GM23338 (cell line): ENCODE data around the gene RNF175. TPM values are rescaled to one million over a fixed set of nuclear protein-coding genes. Genes with fewer than 3 reads are reported as not detected.

Source experiments
- ATAC-seq: fragments of 200-7000 bp; cut with Tn5 transposase; 3 replicates; pipeline ENCODE4 v1.9.1; 2020
- DNase-seq: peaks from one replicate; pipeline ENCODE4 v3.0.0-alpha.2; 2015; ENCODE audit warnings: low spot score
- H2AFZ ChIP-seq: fragments of 200-600 bp; sonication (generic); 2 replicates; pipeline ENCODE4 v1.8.0; 2016; ENCODE audit warnings: antibody characterized with exemption, mild to moderate bottlenecking, moderate library complexity
- H3F3A ChIP-seq: fragments of 200-600 bp; sonication (generic); replicated peaks from 2 replicates; pipeline ENCODE4 v1.8.0; 2017; ENCODE audit warnings: antibody characterized with exemption, mixed run types, low read depth
- H3K27ac ChIP-seq: fragments of 200-600 bp; sonication (generic); 2 replicates; pipeline ENCODE4 v1.6.1; 2016; ENCODE audit warnings: low read depth
- H3K27me3 ChIP-seq: fragments of 200-600 bp; sonication (generic); 2 replicates; pipeline ENCODE4 v1.8.0; 2016; ENCODE audit warnings: mild to moderate bottlenecking, mixed run types, moderate library complexity; ENCODE audit not compliant: insufficient read depth
- H3K36me3 ChIP-seq: fragments of 200-600 bp; sonication (generic); 2 replicates; pipeline ENCODE4 v1.8.0; 2016; ENCODE audit warnings: mild to moderate bottlenecking; ENCODE audit not compliant: insufficient read depth
- H3K4me1 ChIP-seq: fragments of 200-600 bp; sonication (generic); 2 replicates; pipeline ENCODE4 v1.8.0; 2016; ENCODE audit warnings: mild to moderate bottlenecking, moderate library complexity; ENCODE audit not compliant: insufficient read depth
- H3K4me2 ChIP-seq: fragments of 200-600 bp; sonication (generic); 2 replicates; pipeline ENCODE4 v1.7.1; 2017; ENCODE audit warnings: mixed run types
- H3K4me3 ChIP-seq: fragments of 200-600 bp; sonication (generic); 2 replicates; pipeline ENCODE4 v1.6.1; 2016; ENCODE audit warnings: mixed run types
- H3K79me2 ChIP-seq: fragments of 200-600 bp; sonication (generic); replicated peaks from 2 replicates; pipeline ENCODE4 v1.8.0; 2017; ENCODE audit warnings: mild to moderate bottlenecking; ENCODE audit not compliant: insufficient read depth
- H3K9me2 ChIP-seq: fragments of 200-600 bp; sonication (generic); 2 replicates; pipeline ENCODE4 v1.8.0; 2017; ENCODE audit not compliant: insufficient read depth
- H4K20me1 ChIP-seq: fragments of 200-600 bp; sonication (generic); replicated peaks from 2 replicates; pipeline ENCODE4 v1.8.0; 2017; ENCODE audit warnings: mild to moderate bottlenecking; ENCODE audit not compliant: insufficient read depth
- H3K27ac Mint-ChIP-seq: 2 replicates; pipeline ENCODE4 v1.8.0; 2020; ENCODE audit warnings: inconsistent platforms, mild to moderate bottlenecking, moderate library complexity, mixed read lengths
- H3K27me3 Mint-ChIP-seq: 3 replicates; pipeline ENCODE4 v1.8.0; 2022; ENCODE audit warnings: low read depth, mild to moderate bottlenecking, moderate library complexity, mixed read lengths, inconsistent platforms; ENCODE audit not compliant: insufficient read depth, poor library complexity
- H3K36me3 Mint-ChIP-seq: 3 replicates; pipeline ENCODE4 v1.8.0; 2021; ENCODE audit warnings: low read depth, mild to moderate bottlenecking, inconsistent platforms, moderate library complexity, mixed read lengths
- H3K4me1 Mint-ChIP-seq: 3 replicates; pipeline ENCODE4 v1.8.0; 2020; ENCODE audit warnings: mild to moderate bottlenecking, inconsistent platforms, mixed read lengths
- H3K4me3 Mint-ChIP-seq: 3 replicates; pipeline ENCODE4 v1.8.0; 2021; ENCODE audit warnings: moderate library complexity, mild to moderate bottlenecking, inconsistent platforms, mixed read lengths
- H3K9me3 Mint-ChIP-seq: 3 replicates; pipeline ENCODE4 v1.8.0; 2020; ENCODE audit warnings: moderate library complexity, mild to moderate bottlenecking, inconsistent platforms, mixed read lengths
- CREB1 ChIP-seq: fragments of 250-450 bp; sonication (Bioruptor Pico); IDR thresholded peaks from 2 replicates; pipeline ENCODE4 v1.5.0; 2020; ENCODE audit warnings: low read depth, mild to moderate bottlenecking, moderate library complexity
- ETS1 ChIP-seq: IDR thresholded peaks from 2 replicates; pipeline ENCODE4 v1.6.1; 2016; ENCODE audit warnings: antibody characterized with exemption
- EZH2 ChIP-seq: fragments of 200-600 bp; sonication (generic); IDR thresholded peaks from one replicate; pipeline ENCODE4 v1.8.0; 2017; ENCODE audit warnings: antibody characterized with exemption, mild to moderate bottlenecking, low read depth; ENCODE audit not compliant: unreplicated experiment
- EZH2phosphoT487 ChIP-seq: fragments of 200-600 bp; sonication (generic); IDR thresholded peaks from one replicate; pipeline ENCODE4 v1.8.1; 2018; ENCODE audit warnings: antibody characterized with exemption; ENCODE audit not compliant: unreplicated experiment
- POLR2AphosphoS5 ChIP-seq: IDR thresholded peaks from 2 replicates; pipeline ENCODE4 v1.6.1; 2016; ENCODE audit warnings: antibody characterized with exemption, low read depth
- REST ChIP-seq: IDR thresholded peaks from one replicate; pipeline ENCODE4 v1.6.1; 2018; ENCODE audit warnings: antibody characterized with exemption; ENCODE audit not compliant: unreplicated experiment
- STAT1 ChIP-seq: IDR thresholded peaks from one replicate; pipeline ENCODE4 v1.6.1; 2016; ENCODE audit warnings: antibody characterized with exemption; ENCODE audit not compliant: unreplicated experiment
- ZNF331 ChIP-seq: fragments of 250-450 bp; sonication (Bioruptor Pico); IDR thresholded peaks from 2 replicates; pipeline ENCODE4 v1.5.0; 2020; ENCODE audit warnings: low read depth, mild to moderate bottlenecking, moderate library complexity
- polyA plus RNA-seq: library from polyadenylated mRNA; unstranded; fragments of >200 nt; fragmentation: Nextera tagmentation; extraction: Ambion mirVana; gene quantifications from 2 replicates; pipeline ENCODE4 v1.2.1, GENCODE V29; 2016
- total RNA-seq: library from RNA; depleted of rRNA; stranded (reverse); fragments of >200 nt; shearing (Covaris generic); gene quantifications from 2 replicates; pipeline ENCODE4 v1.2.3, GENCODE V29; 2014

The RNF175 gene
- total and polyA plus RNA-seq, 2 experiments from 2014 or later, result 4.7 to 4.8 TPM

GRCh38 chr4:153781280-153781679, 21.5 kb upstream of the RNF175 start:
- no peak overlapping the region for H2AFZ ChIP-seq
- H3K27ac ChIP-seq, result peak overlapping the region; percentile 55; the same call in 1 of the 2 replicates
- TF ChIP-seq STAT1 (no peak), POLR2AphosphoS5 (no peak; the same call in 1 of the 2 replicates), ZNF331 (CRISPR knock-in tag) (no peak), CREB1 (CRISPR knock-in tag) (no peak), REST (no peak)
- ATAC-seq, result peak; percentile 53
- peak; percentile 17 for DNase-seq
- no peak overlapping the region for H3K4me3 ChIP-seq
- H3K4me1 ChIP-seq, result peaks cover 36% of the 10 kb centered on the region
- H3K36me3 ChIP-seq, result peaks cover 35% of the 10 kb centered on the region; the same call in 1 of the 2 replicates
- no peaks in the 10 kb centered on the region; the same call in 2 of the 3 replicates for H3K9me3 Mint-ChIP-seq
- peaks cover 15% of the 10 kb centered on the region for H4K20me1 ChIP-seq
- peaks cover 21% of the 10 kb centered on the region for H3K79me2 ChIP-seq
- H3K4me1 Mint-ChIP-seq, result peaks cover 60% of the 10 kb centered on the region
- H3K9me2 ChIP-seq, result no peaks in the 10 kb centered on the region
- H3K4me3 Mint-ChIP-seq, result peak overlapping the region; percentile 14; the same call in 1 of the 3 replicates
- H3K27me3 ChIP-seq, result no peaks in the 10 kb centered on the region
- H3F3A ChIP-seq, result no peaks in the 10 kb centered on the region
- peaks cover 9% of the 10 kb centered on the region for H3K27me3 Mint-ChIP-seq
- H3K4me2 ChIP-seq, result no peak overlapping the region
- H3K36me3 Mint-ChIP-seq, result peaks cover 75% of the 10 kb centered on the region
- H3K27ac Mint-ChIP-seq, result peak overlapping the region; percentile 55

- Histone ChIP-seq H3K4me1 (peaks cover 36% of the 10 kb centered on the region), H3K36me3 (peaks cover 35% of the 10 kb centered on the region; the same call in 1 of the 2 replicates), H3K27me3 (no peaks in the 10 kb centered on the region), H3K27ac (peak overlapping the region; percentile 55; the same call in 1 of the 2 replicates), H3K79me2 (peaks cover 17% of the 10 kb centered on the region), H4K20me1 (peaks cover 15% of the 10 kb centered on the region), H3K4me3 (no peak overlapping the region), H2AFZ (no peak overlapping the region), H3K4me2 (no peak overlapping the region), H3F3A (no peaks in the 10 kb centered on the region), H3K9me2 (no peaks in the 10 kb centered on the region)
- Mint-ChIP-seq H3K27ac (no peak overlapping the region), H3K4me1 (peaks cover 59% of the 10 kb centered on the region), H3K4me3 (no peak overlapping the region), H3K36me3 (peaks cover 70% of the 10 kb centered on the region), H3K27me3 (peaks cover 9% of the 10 kb centered on the region), H3K9me3 (no peaks in the 10 kb centered on the region; the same call in 2 of the 3 replicates)
- ATAC-seq, result no peak
- TF ChIP-seq POLR2AphosphoS5 (no peak), EZH2 (no peak), EZH2phosphoT487 (no peak), ETS1 (no peak), REST (no peak)
- no peak for DNase-seq
Measured at GRCh38 chr4:153780876-153781275, 21.1 kb upstream of the RNF175 start.
